Measurements from ENCODE around the gene NHS.

The NHS gene

GRCh38 chrX:17740137-17741122, 365.4 kb downstream of the NHS start:
- no peak for DNase-seq

GRCh38 chrX:17741123-17741511, 366.1 kb downstream of the NHS start:
- DNase-seq = no peak

- DNase-seq = no peak
Measured at GRCh38 chrX:17743913-17744312, 368.9 kb downstream of the NHS start.

- DNase-seq = no peak
Measured at GRCh38 chrX:17744896-17745523, 370.0 kb downstream of the NHS start.

GRCh38 chrX:17747692-17748091, 372.7 kb downstream of the NHS start:
- no peak for DNase-seq

- DNase-seq = no peak
Measured at GRCh38 chrX:17748684-17749083, 373.7 kb downstream of the NHS start.

- DNase-seq = no peak
Measured at GRCh38 chrX:17750436-17750835, 375.4 kb downstream of the NHS start.

- DNase-seq = no peak
Measured at GRCh38 chrX:17758382-17758781, 383.4 kb downstream of the NHS start.

GRCh38 chrX:17759990-17760389, 385.0 kb downstream of the NHS start:
- no peak for DNase-seq

GRCh38 chrX:17767734-17768133, 392.7 kb downstream of the NHS start:
- DNase-seq = no peak

- no peak for DNase-seq
Measured at GRCh38 chrX:17768997-17769396, 394.0 kb downstream of the NHS start.

- DNase-seq = no peak
Measured at GRCh38 chrX:17769701-17770269, 394.8 kb downstream of the NHS start.

GRCh38 chrX:17773221-17773876, 398.3 kb downstream of the NHS start:
- no peak for DNase-seq

- no peak for DNase-seq
Measured at GRCh38 chrX:17774053-17774452, 399.1 kb downstream of the NHS start.

GRCh38 chrX:17778997-17779396, 404.0 kb downstream of the NHS start:
- no peak for DNase-seq

- no peak for DNase-seq
Measured at GRCh38 chrX:17779434-17779833, 404.4 kb downstream of the NHS start.
